NCI-H69 (cell line): ENCODE data around the gene SPATC1L.

Source experiments
- DNase-seq: peaks from one replicate; lab custom pipeline; 2025; lab: John Stamatoyannopoulos, UW

SPATC1L gene

DNA sequence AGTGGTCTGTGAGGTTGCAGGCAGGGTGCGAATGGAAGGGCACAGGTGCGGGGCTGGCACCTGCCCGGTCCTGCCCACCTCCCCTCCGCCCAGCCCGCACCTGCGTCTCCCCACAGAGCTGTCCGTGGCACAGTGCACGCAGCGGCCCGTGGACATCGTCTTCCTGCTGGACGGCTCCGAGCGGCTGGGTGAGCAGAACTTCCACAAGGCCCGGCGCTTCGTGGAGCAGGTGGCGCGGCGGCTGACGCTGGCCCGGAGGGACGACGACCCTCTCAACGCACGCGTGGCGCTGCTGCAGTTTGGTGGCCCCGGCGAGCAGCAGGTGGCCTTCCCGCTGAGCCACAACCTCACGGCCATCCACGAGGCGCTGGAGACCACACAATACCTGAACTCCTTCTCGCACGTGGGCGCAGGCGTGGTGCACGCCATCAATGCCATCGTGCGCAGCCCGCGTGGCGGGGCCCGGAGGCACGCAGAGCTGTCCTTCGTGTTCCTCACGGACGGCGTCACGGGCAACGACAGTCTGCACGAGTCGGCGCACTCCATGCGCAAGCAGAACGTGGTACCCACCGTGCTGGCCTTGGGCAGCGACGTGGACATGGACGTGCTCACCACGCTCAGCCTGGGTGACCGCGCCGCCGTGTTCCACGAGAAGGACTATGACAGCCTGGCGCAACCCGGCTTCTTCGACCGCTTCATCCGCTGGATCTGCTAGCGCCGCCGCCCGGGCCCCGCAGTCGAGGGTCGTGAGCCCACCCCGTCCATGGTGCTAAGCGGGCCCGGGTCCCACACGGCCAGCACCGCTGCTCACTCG lies 52.2 kb downstream of the SPATC1L start:
- DNase-seq: no peak

DNA sequence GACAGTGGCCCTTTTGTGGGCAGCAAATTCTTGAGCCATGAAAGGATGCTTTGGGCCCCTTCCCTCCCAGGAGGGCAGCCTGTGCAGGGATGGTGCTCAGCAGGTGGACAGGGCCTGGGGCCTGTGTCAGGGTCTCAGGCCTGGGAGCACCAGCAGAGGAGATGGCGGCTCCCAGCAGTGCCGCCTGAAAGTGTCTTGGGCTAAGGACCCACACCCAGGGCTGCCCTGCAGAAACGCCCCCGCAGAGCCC lies 52.7 kb downstream of the SPATC1L start:
- no peak for DNase-seq

GRCh38 chr21:46130831-46131587 lies 53.2 kb downstream of the SPATC1L start:
- DNase-seq: no peak

GRCh38 chr21:46129846-46130651 lies 54.2 kb downstream of the SPATC1L start:
- DNase-seq: no peak

DNA sequence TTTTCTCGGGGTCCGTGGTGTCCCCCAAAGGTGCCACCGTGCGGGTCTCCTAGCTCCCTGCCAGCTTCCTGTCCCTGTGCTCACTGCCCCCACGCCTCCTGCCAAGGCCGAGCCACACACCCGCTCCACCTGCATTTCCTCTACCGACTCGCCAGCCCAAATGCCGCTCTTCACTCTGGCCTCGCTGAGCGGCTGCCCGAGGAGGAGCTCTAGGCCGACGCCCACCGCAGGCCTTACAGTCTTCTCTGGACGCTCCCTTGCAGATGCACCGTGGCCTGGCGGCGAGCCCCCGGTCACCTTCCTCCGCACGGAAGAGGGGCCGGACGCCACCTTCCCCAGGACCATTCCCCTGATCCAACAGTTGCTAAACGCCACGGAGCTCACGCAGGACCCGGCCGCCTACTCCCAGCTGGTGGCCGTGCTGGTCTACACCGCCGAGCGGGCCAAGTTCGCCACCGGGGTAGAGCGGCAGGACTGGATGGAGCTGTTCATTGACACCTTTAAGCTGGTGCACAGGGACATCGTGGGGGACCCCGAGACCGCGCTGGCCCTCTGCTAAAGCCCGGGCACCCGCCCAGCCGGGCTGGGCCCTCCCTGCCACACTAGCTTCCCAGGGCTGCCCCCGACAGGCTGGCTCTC lies 55.2 kb downstream of the SPATC1L start:
- no peak for DNase-seq

- DNase-seq: no peak
Measured at GRCh38 chr21:46128106-46128932, 55.9 kb downstream of the SPATC1L start.

GRCh38 chr21:46127239-46128105 lies 56.8 kb downstream of the SPATC1L start:
- no peak for DNase-seq

GRCh38 chr21:46126309-46127238 lies 57.7 kb downstream of the SPATC1L start:
- DNase-seq: no peak

GRCh38 chr21:46125846-46126301 lies 58.4 kb downstream of the SPATC1L start:
- DNase-seq: no peak

- DNase-seq: no peak
Measured at GRCh38 chr21:46124926-46125845, 59.1 kb downstream of the SPATC1L start.

DNA sequence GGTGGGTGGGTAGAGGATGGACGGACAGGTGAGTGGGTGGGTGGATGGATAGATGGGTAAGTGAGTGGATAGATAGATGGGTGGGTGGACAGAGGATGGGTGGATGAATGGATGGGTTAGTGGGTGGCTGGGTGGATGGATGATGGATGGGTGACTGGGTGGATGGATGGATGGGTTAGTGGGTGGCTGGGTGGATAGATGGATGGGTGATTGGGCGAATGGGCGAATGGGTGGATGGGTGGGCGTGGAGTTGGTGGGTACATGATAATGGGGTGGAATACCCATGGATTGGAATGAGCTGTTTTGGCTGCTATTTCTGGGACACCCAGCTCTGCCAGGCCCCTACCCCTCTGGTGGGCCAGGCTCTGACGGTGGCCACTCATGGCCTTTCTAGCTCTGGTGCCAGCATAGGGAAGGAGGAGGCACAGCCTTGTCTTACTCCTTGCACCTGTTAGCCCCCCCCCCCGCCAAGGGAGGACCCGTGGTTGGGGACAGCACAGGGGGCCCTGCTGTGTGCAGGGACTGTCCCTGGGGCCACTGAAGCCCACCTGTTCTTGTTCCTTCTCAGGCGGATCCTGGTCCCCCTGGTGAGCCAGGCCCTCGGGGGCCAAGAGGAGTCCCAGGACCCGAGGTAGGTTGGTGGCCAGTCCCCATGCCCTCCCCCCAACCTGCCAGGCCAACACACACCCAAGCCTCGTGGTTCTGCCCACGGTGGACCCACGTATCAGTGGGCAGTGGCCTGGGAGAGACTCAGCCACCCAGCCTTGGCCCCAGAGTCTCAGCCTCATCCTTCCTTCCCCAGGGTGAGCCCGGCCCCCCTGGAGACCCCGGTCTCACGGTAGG lies 60.0 kb downstream of the SPATC1L start:
- no peak for DNase-seq

- DNase-seq: no peak
Measured at GRCh38 chr21:46122758-46123683, 61.2 kb downstream of the SPATC1L start.

DNA sequence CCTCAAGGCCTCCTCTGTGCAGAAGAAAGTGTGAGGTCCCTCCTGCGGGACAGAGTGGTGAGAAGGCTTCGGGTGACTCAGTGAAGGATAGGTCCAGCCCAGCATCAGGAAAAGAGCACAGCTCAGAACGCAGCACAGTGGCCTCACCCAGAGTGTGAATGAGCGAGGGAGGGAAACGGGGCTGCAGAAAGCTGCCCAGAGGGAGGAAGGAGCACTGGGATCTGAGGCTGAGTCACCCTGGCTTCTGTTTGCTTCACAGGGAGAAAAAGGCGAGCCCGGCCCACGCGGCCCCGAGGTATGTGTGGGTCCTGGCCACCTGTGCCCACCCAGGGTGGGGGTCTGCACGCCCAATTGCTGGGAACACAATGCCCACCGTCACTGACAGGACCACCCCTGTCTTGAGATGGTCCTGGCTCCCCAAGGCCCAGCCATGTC lies 62.0 kb downstream of the SPATC1L start:
- DNase-seq: no peak

DNA sequence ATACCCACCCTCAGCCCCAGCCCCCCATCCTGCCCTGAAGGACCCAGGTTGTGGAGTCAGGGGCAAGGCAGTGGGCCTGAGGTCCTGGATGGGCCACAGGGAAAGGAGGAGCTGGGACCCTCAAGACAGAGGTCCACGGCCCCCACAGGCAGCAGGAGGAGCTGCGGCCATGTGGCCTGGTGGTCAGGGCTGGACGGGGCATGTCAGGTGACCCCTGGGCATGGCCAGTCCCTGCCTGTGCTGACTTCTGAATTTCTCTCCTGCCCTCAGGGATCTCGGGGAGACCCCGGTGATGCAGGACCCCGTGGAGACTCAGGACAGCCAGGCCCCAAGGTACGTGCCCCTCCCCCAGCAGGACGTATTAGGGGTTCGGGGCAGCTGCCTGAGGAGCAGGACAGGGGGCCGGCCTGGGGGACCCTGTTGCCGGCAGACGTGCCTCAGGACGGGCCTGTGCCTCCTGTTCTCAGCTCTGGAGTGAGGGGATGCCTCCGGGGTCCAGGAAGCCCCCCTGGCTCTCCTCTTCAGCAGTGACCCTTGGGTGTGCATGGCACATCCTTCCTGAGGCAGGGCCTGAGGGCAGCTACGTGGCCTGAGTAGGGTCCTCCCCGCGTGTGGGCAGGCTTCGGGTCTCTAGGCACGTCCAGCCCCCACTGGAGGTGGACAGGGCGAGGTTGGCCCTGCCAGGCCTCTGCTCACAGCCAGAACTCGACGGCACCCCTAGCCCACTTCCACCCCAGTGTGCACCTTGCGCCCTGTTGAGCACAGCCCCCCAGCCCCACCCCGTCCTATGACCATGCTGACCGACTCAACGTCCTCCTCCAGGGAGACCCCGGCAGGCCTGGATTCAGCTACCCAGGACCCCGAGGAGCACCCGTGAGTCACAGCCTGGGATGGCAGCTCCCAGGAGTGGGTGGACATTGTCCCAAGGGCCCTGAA lies 62.7 kb downstream of the SPATC1L start:
- no peak for DNase-seq
